HG03442 (cell line): ENCODE results near the gene FCGR3A.
"Not testable (repeated sequence)": the region's sequence is repeated elsewhere in the genome, so short reads cannot be mapped to it uniquely, and the experiment has no call there.

Experiments used
- ATAC-seq: cut with Tn5 transposase; IDR thresholded peaks from one replicate; pipeline ENCODE4 v1.9.1; 2021; ENCODE audit warnings: mild to moderate bottlenecking, moderate library complexity; ENCODE audit not compliant: unreplicated experiment

Gene FCGR3A

GRCh38 chr1:161549652-161550051 lies at the start of gene FCGR3A:
TSS of gene FCGR3A (minus strand) at chr1:161549818. CDS start at chr1:161549736, 82 bp downstream.
- ATAC-seq = no peak

- not testable (repeated sequence) for ATAC-seq
These were observed 47.5 kb upstream of the FCGR3A start for GRCh38 chr1:161597077-161597476.

- not testable (repeated sequence) for ATAC-seq
These were observed 46.0 kb upstream of the FCGR3A start for GRCh38 chr1:161595583-161595982.

- ATAC-seq = not testable (repeated sequence)
These were observed 45.6 kb upstream of the FCGR3A start for GRCh38 chr1:161595173-161595572.

- not testable (repeated sequence) for ATAC-seq
These were observed 44.8 kb upstream of the FCGR3A start for GRCh38 chr1:161594269-161594984.

GRCh38 chr1:161593092-161593755 lies 43.6 kb upstream of the FCGR3A start:
- ATAC-seq = not testable (repeated sequence)

- ATAC-seq = not testable (repeated sequence)
These were observed 43.0 kb upstream of the FCGR3A start for GRCh38 chr1:161592586-161592985.

- ATAC-seq = not testable (repeated sequence)
These were observed 40.3 kb upstream of the FCGR3A start for GRCh38 chr1:161589920-161590319.

- ATAC-seq = not testable (repeated sequence)
These were observed 39.7 kb upstream of the FCGR3A start for GRCh38 chr1:161589365-161589764.

- not testable (repeated sequence) for ATAC-seq
These were observed 39.0 kb upstream of the FCGR3A start for GRCh38 chr1:161588596-161588995.

- not testable (repeated sequence) for ATAC-seq
These were observed 33.3 kb upstream of the FCGR3A start for GRCh38 chr1:161582882-161583281.

- ATAC-seq = peak; percentile 79
These were observed 31.4 kb upstream of the FCGR3A start for GRCh38 chr1:161580879-161581537.

GRCh38 chr1:161579856-161580507 lies 30.4 kb upstream of the FCGR3A start:
- ATAC-seq = not testable (repeated sequence)

- not testable (repeated sequence) for ATAC-seq
These were observed 27.1 kb upstream of the FCGR3A start for GRCh38 chr1:161576676-161577075.

- ATAC-seq = not testable (repeated sequence)
These were observed 22.1 kb upstream of the FCGR3A start for GRCh38 chr1:161571703-161572102.

- not testable (repeated sequence) for ATAC-seq
These were observed 17.0 kb upstream of the FCGR3A start for GRCh38 chr1:161566602-161566960.

- ATAC-seq = not testable (repeated sequence)
These were observed 13.9 kb upstream of the FCGR3A start for GRCh38 chr1:161563522-161563921.

- not testable (repeated sequence) for ATAC-seq
These were observed 12.8 kb upstream of the FCGR3A start for GRCh38 chr1:161562441-161562840.

GRCh38 chr1:161560960-161561715 lies 11.5 kb upstream of the FCGR3A start:
- not testable (repeated sequence) for ATAC-seq
